ENCODE measurements around the gene CTNNA2.

DNA sequence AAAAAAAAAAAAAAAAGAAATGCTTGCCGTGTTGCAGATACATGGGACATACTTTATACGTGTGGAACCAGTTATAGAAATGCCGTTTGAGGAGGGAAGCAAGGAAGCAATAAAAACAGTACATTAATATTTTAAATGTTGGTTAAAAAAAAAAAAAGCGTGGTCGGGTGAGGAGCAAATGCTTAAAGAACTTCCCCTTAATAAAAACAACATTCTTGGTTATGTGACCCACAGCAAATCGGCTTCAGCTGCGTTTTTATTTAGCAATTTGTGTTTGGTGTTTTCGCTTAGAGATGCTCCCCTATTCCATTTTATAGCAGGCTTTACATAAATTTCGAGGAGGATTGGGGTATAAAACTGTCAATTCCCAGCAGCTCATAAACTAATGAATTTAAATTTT, 568.1 kb downstream of the CTNNA2 start:
- TF ChIP-seq, protein P1, sequence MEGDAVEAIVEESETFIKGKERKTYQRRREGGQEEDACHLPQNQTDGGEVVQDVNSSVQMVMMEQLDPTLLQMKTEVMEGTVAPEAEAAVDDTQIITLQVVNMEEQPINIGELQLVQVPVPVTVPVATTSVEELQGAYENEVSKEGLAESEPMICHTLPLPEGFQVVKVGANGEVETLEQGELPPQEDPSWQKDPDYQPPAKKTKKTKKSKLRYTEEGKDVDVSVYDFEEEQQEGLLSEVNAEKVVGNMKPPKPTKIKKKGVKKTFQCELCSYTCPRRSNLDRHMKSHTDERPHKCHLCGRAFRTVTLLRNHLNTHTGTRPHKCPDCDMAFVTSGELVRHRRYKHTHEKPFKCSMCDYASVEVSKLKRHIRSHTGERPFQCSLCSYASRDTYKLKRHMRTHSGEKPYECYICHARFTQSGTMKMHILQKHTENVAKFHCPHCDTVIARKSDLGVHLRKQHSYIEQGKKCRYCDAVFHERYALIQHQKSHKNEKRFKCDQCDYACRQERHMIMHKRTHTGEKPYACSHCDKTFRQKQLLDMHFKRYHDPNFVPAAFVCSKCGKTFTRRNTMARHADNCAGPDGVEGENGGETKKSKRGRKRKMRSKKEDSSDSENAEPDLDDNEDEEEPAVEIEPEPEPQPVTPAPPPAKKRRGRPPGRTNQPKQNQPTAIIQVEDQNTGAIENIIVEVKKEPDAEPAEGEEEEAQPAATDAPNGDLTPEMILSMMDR (conservative IDR thresholded peaks at IDR 0.05) = no peak
- TF ChIP-seq EZH2 (IDR thresholded peaks at IDR 0.05; ENCODE audit: low read depth) = no peak

Measured in PC-9 (cell line).